ENCODE data around the gene KEAP1.
A peak's percentile ranks its signal among the peaks of the same experiment; 100 is the strongest.
"Not testable (repeated sequence)": the region's sequence is repeated elsewhere in the genome, so short reads cannot be mapped to it uniquely, and the experiment has no call there.

The KEAP1 gene

DNA sequence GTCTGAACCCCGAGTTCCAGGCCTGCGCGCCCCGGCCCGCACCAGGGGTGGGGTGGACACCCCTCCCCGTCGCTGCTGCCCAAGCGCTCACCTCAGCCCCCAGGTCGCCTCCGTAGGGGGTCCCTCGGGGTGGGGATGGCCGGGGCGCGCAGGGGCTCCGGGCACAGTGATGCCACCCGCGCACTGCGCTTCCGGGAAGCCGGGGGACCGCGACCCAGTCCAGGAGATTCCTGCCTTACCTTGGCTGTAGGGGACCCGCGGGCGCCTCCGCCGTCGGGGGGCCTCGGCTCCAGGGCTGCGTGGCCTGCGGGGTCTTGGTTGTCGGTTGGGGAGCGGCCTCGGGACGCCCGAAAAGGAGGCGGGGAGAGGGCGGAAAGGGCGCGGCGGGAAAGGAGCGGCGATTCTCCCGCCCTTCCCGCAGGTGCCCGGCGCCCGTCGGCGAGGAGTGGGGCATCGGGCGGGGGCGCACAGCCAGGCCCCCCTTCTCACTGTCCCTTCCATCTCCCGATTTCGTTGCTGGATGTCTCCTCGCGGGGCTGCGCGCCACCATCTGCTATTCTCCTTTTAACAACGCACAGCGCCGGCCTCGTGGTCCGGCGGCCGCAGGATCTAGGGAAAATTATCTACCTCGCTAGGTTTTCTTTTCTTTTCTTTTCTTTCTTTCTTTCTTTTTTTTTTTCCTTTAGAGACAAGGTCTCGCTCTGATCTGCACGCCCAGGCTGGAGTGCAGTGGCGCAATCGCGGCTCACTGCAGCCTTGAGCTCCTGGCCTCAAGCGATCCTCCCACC, at the start of gene KEAP1:
KEAP1 (minus strand) TSS at position 355 of the 788 bp plus-strand sequence. CDS start 3,323 bp downstream, outside the sequence.
- DNase-seq (ENCODE audit: low read depth): no peak

DNA sequence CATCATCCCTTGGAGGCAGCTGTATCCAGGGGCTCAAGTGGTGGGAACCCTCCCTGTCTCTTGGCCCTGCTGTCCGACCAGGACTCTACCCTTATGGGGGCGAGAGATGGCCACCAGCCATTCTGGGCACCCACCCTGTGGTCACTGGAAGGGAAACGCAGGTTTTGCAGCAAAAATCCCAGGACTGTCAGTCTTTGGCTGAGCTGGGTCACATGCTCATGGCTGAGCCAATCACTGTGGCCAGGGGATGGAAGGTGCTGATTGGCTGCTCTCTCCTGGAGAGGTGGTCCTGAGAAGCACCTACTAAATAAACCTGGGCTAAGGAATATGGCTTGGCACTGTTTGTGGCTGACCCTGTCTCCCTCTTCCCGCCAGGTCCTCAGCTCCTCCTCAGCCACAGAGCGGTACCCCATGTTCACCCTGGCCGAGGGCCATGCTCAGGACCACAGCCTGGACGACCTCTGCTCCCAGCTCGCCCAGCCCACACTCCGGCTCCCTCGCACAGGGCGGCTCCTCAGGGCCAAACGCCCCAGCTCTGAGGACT, 49.4 kb upstream of the KEAP1 start:
- no peak for DNase-seq (ENCODE audit: low read depth)

DNA sequence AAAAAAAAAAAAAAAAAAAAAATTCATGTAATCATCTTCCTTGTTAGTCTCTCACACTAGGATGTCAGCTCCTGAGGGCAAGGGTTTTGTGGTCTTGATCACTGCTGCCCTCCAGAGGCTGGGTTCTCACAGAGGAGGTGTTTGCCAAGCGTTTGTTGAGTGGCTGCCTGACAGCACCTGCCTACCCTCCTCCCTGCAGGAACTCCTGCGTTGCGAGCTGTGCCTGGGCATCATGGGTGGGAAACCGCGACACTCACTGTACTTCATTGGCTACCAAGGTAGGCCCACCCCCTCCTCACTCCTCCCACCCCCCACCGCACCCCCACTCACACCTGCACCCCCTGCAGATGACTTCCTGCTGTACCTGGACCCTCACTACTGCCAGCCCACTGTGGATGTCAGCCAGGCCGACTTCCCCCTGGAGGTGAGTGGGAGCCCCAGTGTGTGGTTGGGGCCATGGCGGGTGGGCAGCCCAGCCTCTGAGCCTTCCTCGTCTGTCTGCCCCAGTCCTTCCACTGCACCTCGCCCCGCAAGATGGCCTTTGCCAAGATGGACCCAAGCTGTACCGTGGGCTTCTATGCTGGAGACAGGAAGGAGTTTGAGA, 48.6 kb upstream of the KEAP1 start:
- DNase-seq (ENCODE audit: low read depth): no peak

DNA sequence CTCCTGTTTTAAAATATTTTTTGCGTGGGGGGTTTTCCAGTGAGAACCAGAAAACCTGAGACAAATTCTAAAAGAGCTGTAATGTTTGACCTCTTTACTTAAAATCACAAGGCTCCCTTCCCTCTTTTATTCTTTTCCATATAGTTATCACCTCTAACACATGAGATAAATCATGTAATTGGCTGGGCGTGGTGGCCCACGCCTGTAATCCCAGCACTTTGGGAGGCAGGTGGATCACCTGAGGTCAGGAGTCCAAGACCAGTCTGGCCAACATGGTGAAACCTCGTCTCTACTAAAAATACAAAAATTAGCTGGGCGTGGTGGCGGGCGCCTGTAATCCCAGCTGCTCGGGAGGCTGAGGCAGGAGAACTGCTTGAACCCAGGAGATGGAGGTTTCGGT, 47.9 kb upstream of the KEAP1 start:
- DNase-seq (ENCODE audit: low read depth): not testable (repeated sequence)

DNA sequence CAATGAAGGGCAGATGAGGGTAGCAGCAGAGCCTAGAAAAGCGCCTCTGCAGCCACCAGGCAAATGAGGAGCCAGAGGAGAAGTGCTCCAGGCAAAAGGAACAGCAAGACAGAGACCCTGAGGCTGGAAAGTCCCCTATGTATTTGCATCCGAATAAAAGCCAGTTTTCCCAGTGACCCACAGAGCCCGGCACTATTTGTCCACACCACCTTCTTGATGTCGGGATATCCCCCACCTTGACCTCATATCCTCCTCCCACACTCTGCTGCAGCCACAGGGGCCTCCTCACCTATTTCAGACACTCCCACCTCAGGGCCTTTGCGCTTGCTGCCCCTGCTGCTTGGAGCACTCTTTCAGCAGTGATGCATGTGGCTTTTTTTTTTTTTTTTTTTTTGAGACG, 47.2 kb upstream of the KEAP1 start:
- no peak for DNase-seq (ENCODE audit: low read depth)

DNA sequence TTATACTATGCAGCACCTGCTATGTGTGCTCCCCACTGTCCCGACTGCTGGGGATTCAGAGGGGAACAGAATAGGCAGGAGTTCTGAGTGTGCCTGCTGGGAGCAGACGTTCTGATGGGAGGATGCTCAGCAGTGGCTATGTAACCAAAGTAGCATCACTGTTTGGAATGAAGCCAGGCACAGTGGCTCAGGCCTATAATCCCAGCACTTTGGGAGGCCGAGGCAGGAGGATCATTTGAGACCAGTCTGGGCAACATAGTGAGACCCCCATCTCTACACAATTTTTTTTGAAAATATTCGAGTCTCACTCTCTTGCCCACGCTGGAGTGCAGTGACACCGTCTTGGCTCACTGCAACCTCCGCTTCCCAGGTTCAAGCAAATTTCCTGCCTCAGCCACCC, 46.6 kb upstream of the KEAP1 start:
- DNase-seq (ENCODE audit: low read depth): no peak

DNA sequence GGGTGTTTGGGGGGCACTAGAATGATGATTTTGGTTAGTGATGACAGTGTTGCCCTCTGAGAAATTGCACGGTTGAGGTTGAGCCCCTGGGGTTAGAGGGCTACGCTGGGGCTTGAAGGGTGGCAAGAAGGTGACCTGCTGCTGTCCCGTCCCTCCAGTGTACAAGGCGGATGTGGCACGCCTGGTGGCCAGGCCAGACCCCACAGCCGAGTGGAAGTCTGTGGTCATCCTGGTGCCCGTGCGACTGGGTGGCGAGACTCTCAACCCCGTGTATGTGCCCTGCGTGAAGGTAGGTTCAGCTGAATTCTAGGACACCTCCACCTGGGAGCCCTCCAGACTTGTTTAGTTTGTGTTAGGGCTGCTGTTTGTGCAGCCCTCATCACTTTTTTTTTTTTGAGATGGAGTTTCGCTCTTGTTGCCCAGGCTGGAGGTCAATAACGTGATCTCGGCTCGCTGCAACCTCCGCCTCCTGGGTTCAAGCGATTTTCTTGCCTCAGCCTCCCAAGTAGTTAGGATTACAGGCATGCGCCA, 45.7 kb upstream of the KEAP1 start:
- DNase-seq (ENCODE audit: low read depth): no peak

DNA sequence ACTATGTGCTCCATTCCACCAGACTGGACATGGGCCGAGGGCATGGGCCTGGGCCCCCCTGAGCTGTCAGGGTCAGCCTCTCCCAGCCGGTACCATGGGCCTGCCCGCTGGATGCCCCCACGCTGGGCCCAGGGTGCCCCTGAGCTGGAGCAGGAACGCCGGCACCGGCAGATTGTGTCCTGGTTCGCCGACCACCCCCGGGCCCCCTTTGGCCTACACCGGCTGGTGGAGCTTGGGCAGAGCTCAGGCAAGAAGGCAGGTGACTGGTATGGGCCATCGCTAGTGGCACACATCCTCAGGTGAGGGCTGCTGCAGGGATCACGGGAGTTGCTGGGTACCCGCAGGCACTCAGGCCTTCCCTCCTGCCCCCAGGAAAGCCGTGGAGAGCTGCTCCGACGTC, 43.7 kb upstream of the KEAP1 start:
- DNase-seq (ENCODE audit: low read depth): no peak

DNA sequence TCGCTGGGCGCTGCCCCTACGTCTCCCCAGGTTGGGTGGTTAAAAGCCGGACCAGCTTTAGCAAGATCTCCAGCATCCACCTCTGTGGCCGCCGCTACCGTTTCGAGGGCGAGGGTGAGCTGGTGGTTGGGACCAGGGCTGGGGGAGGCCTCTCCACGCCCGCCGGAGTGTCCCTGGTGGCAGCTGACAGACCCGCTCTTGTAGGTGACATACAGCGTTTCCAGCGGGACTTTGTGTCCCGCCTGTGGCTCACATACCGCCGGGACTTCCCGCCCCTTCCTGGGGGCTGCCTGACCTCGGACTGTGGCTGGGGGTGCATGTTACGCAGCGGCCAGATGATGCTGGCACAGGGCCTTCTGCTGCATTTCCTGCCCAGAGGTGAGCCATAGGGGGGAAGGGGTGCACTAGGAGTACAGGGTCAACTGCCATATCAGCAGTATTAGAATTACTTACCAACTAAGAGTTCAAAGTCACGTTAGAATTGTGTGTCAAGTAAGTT, 41.6 kb upstream of the KEAP1 start:
- DNase-seq (ENCODE audit: low read depth): no peak

DNA sequence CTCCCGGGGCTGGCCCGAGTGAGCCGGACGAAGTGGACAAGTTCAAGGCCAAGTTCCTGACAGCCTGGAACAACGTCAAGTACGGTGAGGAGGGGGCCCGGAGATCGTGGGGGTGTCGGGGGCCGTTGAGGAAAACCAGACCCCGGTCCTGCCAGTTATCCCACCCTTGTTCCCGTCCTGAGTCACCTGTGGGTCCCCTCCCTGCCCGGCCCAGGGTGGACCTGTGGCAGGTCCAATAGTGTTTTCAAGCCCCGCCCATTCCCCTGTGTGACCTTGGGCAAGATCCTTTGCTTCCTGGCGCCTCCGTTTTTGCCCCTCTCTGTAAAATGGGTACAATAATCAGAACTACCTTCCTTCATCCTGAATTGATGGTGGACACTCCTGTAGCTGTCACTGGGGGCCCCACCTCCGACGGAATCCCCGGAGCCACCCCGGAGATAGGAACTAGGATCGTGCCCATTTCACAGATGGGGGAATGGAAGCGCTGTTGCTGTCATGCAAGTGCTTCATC, 41.1 kb upstream of the KEAP1 start:
- no peak for DNase-seq (ENCODE audit: low read depth)

DNA sequence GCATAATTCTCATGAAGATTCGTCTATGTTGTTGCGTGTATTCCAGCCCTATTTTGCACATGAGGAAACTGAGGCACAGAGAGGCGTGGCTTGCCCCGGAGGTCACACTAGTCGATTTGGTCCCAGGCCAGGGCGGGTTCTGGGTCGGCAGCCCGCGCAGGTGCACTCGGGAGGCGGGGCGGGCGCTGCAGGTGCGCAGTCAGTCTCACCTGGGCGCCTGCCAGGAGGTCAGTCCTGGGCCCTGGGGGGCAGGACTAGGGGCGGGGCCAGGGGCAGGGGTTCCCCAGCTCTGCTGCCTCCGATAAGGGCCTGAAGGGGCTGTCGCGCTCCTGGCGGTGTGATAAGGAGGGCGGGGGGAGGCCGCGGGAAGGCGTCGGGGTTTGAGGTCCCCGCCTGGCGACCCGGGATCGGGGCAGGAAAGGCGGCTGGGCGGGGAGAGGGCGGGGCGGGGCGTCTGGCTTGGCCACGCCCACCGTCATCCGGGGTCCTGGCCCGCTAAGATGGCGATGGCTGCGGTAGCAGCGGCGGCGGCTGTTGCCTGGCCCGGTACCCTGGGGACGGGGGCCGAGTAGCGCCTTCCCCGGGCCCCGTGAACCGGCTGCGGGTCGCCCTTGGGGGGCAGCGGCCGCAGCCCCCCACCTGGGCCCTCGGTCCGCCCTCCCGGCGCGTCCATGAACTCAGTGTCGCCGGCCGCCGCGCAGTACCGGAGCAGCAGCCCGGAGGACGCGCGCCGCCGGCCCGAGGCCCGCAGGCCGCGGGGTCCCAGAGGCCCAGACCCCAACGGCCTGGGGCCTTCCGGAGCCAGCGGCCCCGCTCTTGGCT, 40.5 kb upstream of the KEAP1 start, which contains the start of gene ATG4D:
ATG4D (plus strand) TSS at position 485 of the 822 bp plus-strand sequence; CDS start at position 672, 187 bp downstream.
- peak; percentile 69 for DNase-seq (ENCODE audit: low read depth)

DNA sequence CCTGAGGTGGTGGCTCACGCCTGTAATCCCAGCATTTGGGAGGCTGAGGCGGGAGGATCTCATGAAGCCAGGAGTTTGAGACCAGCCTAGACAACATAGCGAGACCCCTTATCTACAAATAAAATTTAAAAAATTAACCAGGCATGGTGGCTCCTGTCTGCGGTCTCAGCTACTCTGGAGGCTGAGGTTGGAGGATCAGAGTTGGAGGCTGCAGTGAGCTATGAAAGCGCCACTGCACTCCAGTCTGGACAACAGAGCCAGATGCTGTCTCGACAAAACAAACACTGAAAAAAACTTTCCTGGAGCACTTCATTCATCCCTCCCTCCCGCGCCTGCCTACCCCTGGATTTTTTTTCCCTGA, 39.9 kb upstream of the KEAP1 start:
- no peak for DNase-seq (ENCODE audit: low read depth)

DNA sequence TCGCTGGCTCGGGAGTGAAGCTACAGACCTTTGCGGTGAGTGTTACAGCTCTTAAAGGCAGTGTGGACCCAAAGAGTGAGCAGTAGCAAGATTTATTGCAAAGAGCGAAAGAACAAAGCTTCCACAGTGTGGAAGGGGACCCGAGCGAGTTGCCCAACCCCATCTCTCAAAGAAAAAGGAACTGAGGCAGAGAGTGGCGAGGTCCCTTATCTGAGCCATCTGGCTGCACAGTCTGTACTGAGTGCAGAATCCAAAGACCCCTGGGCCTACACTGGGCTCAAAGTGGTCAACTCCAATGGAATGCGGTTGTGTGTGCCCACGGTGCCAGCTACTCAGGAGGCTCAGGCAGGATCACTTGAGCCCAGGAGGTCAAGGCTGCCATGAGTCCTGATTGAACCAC, 35.9 kb upstream of the KEAP1 start:
- DNase-seq (ENCODE audit: low read depth): not testable (repeated sequence)

DNA sequence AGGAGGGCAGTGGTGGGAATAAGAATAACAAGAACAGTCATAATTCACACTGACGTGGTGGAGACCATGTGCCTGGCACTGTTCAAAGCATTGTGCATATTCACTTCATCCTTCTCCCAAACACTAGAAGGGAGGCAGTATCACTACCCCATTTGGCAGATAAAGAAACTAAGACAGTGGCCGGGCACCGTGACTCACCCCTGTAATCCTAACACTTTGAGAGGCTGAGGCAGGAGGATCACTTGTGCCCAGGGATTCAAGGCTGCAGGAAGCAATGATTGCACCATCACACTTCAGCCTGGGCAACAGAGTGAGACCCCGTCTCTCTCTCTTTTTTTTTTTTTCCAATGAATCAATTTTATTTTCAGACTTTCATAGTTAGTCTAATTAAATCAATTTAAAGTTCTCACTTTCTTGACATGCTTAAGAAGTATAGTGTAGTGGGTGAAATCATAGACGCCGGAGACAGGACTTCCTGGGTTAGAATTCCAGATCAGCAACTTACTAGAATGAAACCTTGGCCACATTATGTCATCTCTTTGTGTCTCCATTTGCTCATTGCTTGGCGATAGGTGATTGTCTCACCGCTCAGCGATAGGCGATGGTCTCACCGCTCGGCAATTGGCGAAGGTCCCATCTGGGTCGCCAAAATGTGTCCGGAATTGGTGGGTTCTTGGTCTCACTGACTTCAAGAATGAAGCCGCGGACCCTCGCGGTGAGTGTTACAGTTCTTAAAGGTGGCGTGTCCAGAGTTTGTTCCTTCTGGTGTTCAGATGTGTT, 35.2 kb upstream of the KEAP1 start:
- DNase-seq (ENCODE audit: low read depth): no peak

DNA sequence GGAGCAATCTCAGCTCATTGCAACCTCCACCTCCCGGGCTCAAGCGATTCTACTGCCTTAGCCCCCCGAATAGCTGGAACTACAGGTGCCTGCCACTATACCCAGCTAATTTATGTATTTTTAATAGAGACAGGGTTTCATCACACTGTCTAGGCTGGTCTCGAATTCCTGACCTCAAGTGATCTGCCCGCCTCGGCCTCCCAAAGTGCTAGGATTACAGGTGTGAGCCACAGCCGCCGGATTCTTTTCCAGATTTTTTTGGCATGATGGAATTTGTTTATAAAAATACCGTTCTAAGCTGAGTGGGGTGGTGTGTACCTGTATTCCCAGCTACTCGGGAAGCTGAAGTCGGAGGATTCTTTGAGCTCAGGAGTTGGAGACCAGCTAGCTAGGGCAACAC, 34.5 kb upstream of the KEAP1 start:
- no peak for DNase-seq (ENCODE audit: low read depth)

DNA sequence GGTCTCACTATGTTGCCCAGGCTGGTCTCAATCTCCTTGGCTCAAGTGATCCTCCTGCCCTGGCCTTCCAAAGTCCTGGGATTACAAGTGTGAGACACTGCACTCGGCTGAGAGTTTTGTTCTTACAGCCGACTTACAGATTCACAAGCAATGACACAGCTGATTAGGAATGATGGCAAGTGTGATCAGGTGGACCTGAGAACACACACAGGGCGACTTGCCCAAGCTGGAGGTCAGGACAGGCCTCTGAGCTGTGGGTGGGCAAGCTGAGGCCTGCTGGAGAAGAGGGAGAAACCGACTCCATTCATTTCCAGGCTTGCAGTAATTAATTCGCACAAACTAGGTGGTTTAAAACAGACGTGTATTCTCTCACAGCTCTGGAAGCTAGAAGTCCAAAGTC, 32.5 kb upstream of the KEAP1 start:
- DNase-seq (ENCODE audit: low read depth): no peak

DNA sequence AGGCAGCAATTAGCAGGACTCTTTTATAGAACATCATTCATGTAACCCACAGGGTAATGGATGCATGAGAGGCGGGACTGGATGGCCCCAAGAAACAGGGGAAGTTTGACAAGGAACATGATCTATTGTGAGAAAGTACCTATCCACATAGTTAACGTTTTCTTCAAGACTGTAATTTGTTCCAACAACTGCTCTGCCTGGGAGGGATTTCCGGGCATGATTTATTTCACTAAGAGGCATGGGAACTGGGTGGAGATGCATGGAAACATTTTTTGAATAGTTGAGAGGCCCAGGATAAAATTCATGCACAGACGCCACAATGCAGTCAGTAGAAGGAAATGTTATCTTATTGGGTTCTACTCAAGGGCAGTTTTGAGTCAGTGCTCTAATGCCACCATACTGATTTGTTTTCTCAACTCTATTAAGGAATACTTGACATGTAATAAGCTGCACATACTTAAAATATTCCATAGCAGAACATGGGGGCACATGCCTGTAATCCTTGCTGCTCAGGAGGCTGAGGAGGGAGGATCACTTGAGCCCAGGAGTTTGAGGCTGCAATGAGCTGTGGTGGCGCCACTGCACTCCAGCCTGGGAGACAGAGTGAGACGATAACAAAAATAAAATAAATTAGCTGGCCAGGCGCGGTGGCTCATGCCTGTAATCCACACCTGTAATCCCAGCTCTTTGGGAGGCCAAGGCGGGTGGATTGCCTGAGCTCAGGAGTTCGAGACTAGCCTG, 30.7 kb upstream of the KEAP1 start:
- no peak for DNase-seq (ENCODE audit: low read depth)

DNA sequence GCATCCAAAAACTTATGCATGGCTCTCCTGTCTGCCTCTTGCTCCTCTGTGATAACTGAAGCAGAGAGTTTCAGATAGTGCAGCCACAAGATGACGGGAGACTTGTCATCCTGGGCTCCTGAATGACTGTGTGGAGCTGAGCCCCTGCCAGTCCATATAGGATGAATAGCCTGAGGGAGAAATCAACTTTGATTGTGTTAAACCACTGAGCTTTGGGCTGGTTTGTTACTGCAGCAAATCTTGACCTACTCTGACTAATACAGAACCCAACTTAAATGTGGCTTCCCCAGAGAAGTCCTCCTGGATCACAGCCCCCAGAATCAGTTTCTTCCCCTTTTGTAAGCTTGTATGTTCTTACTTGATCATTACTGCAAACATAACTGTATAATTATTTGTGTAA, 29.3 kb upstream of the KEAP1 start:
- DNase-seq (ENCODE audit: low read depth): no peak

DNA sequence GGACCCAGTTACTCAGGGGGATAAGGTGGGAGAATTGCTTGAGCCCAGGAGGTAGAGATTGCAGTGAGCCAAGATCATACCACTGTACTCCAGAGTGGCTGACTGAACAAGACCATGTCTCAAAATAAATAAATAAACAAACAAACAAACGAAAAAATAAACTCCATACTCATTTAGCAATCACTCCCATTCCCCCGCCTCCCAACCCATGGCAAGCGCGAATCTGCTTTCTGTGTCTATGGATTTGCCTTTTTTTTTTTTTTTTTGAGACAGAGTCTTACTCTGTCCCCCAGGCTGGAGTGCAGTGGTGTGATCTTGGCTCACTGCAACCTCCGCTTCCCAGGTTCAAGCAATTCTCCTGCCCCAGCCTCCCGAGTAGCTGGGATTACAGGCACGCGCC, 23.7 kb upstream of the KEAP1 start:
- DNase-seq (ENCODE audit: low read depth): not testable (repeated sequence)

DNA sequence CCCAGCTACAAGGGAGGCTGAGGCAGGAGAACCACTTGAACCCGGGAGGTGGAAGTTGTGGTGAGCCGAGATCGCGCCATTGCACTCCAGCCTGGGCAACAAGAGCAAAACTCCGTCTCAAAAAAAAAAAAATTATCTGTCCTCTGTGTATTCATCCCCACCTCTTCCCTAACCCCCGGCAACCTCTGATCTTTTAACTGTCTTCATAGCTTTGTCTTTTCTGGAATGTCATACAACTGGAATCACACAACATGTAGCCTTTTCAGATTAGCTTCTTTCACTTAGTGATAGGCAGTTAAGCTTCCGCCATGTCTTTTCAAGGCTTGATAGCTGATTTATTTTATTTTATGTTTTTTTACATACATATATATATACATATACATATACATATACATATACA, 22.5 kb upstream of the KEAP1 start:
- no peak for DNase-seq (ENCODE audit: low read depth)
